ENCODE results near the gene NMT1. TPM values are rescaled to one million over a fixed set of nuclear protein-coding genes. Genes with fewer than 3 reads are reported as not detected.

Gene NMT1
- total RNA-seq, 1 experiment from 2014 or later: 152 TPM

- no peak for DNase-seq (ENCODE audit: low spot score)
- Mint-ChIP-seq H3K27me3 (ENCODE audit: low read depth) (no peaks in the 10 kb centered on the region; the same call in 1 of the 2 replicates), H3K36me3 (peaks cover 3% of the 10 kb centered on the region; the same call in 1 of the 2 replicates), H3K4me1 (peaks cover 14% of the 10 kb centered on the region), H3K27ac (no peak overlapping the region), H3K9me3 (no peaks in the 10 kb centered on the region), H3K4me3 (no peak overlapping the region)
- ChIA-PET CTCF (interaction anchor here (0.6 to 1.4 kb wide), 4 partner anchors 10 to 171 kb away, joined by 3 to 10 read pairs (median 6); partner anchors contain the start of genes C1QL1 and HEXIM1), POLR2A (interaction anchor here (0.8 kb wide), 1 partner anchor 9 kb away, joined by 5 read pairs; the partner anchor contains the start of gene HEXIM1)
- no peak for TF ChIP-seq AFF4 (CRISPR knock-in tag; IDR thresholded peaks at IDR 0.05; ENCODE audit: borderline replicate concordance)
- no peak for TF ChIP-seq ESRRA (CRISPR knock-in tag; IDR thresholded peaks at IDR 0.05; ENCODE audit: borderline replicate concordance)
- TF ChIP-seq ZNF532 (CRISPR knock-in tag; IDR thresholded peaks at IDR 0.05; ENCODE audit: borderline replicate concordance): no peak
- no peak for TF ChIP-seq IRF2 (CRISPR knock-in tag; IDR thresholded peaks at IDR 0.05; ENCODE audit: borderline replicate concordance, low read depth)
- no peak for TF ChIP-seq ATF1 (CRISPR knock-in tag; IDR thresholded peaks at IDR 0.05)
- no peak for TF ChIP-seq ELF4 (CRISPR knock-in tag; IDR thresholded peaks at IDR 0.05; ENCODE audit: low read depth)
- no peak for TF ChIP-seq ZBTB43 (CRISPR knock-in tag; IDR thresholded peaks at IDR 0.05)
- TF ChIP-seq NFE2L1 (CRISPR knock-in tag; IDR thresholded peaks at IDR 0.05): no peak
- TF ChIP-seq ATF6 (CRISPR knock-in tag; IDR thresholded peaks at IDR 0.05): no peak
- TF ChIP-seq AR (CRISPR knock-in tag; IDR thresholded peaks at IDR 0.05): no peak
- TF ChIP-seq ZNF138 (CRISPR knock-in tag; conservative IDR thresholded peaks at IDR 0.05): no peak
- no peak for ATAC-seq
Measured at GRCh38 chr17:45138911-45139532, 77.9 kb downstream of the NMT1 start.
